T47D (cell line): Measurements from ENCODE around the gene AMPD3.

Experiments
- DNase-seq, 2 experiments: peaks; one replicate each; pipeline versions ENCODE4 v3.0.0 to v3.0.0-alpha.2; 2011 to 2012; ENCODE audit warnings: low read depth in 1 of 2, low spot score in 1 of 2
- JUND ChIP-seq: IDR thresholded peaks from 2 replicates; pipeline ENCODE4 v1.6.1; 2012; ENCODE audit warnings: low read depth
- in situ Hi-C: cut with HindIII; loops from 2 replicates; pipeline ENCODE4 v1.10.0; 2016; ENCODE audit warnings: low sequenced_read_pairs, low pct_unique_long_range_greater_than_20kb

The AMPD3 gene

DNA sequence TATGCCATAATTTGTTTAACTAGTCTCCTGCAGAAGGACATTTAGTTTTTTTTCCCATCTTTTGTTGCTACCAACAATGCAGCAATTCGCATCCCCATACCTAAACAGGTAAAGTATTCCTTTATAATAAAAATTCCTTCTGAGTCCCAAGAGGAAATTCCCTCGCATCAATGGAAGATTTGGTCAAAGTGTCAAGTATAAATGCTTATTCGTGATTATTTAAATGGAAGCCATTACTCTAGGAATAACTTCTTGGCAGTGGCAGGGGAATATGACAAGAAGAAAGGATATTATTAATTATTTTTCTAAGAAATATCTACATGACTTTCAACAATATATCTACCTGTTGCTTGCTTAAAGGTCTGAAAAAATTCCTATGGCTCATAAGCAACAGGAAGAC is 60.4 kb downstream of the AMPD3 start:
- DNase-seq = no peak
- TF ChIP-seq JUND = no peak
- in situ Hi-C loops = no loop called here

DNA sequence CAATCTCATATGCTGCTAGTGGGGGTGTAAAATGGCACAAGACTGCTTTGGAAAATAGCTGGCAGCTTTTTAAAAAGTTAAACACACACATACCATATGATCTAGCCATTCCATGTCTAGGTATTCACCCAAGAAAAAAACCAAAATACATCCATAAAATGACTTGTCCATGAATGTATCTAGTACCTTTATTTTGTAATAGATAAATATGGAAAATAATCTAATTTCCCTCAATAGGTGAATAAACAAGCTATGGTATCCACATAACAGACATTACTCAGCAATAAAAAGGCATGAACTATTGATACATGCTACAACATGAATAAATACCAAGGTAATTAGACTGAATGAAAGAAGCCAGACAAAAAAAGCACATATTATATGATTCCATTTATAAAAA is 63.1 kb downstream of the AMPD3 start:
- DNase-seq = no peak
- no peak for TF ChIP-seq JUND
- in situ Hi-C loops = no loop called here

DNA sequence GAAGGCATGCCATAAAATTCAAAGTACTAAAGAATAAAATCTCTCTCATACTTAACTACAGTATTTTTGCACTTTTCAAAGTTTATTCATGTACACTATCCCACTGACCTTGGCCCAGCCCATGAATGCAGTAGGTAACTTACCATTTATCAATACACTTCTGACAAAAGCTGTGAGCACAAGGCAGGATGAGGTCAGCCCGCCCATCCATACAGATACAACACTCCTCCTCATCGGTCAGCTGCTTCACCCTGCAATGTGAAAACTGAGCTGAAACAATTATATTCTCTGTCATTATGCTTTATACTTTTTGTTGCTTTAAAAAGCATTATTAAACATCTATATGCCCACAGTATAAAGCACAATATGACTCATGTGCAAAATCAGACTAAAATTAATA is 63.8 kb downstream of the AMPD3 start:
- in situ Hi-C loops = no loop called here
- DNase-seq = no peak
- TF ChIP-seq JUND = no peak

DNA sequence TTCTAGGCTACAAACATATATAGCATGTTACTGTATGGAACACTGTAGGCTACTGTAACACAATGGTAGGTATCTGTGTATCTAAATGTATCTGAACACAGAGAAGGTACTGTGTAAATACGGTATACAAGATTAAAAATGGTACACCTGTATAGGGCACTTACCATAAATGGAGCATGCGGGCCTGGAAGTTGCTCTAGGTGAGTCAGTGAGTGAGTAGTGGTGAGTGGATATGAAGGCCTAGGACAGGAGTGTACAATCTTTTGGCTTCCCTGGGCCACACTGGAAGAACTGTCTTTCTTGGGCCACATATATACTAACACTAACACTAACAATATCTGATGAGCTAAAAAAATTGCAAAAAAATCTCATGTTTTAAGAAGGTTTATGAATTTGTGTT is 64.6 kb downstream of the AMPD3 start:
- no peak for TF ChIP-seq JUND
- DNase-seq = no peak
- in situ Hi-C loops = no loop called here

DNA sequence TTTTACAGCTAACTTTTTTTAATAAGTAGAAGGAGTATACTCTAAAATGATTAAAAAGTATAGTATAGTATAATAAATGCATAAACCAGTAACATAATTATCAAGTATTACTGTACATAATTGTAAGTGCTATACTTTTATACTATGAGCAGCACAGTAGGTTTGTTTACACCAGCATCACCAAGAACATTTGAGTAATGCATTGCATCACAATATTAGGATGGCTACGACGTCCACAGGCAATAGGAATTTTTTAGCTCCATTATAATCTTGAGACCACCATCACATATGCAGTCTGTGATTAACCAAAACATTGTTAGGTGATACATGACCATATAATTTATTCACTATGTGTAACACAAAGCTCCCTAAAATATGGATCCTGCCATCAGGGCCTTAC is 65.5 kb downstream of the AMPD3 start:
- in situ Hi-C loops = no loop called here
- TF ChIP-seq JUND = no peak
- DNase-seq = no peak

DNA sequence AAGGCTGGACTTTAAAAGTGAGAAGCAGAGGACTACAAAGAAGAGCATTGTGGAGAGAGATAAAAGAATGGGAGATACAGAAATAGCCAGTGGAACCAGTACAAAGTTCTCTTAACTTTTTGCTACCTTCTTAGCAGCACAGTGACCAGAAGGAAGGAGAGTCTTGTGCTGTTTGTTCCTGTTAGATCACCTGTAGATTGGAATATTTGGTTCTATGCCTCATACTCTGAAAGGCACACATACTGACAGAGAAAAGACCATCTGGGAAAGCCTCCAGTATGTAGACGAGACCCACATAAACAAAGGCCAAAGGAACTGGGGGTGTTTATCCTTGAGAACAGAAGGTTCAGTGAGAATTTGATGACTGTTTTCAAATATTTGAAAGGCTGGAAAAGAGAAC is 67.2 kb downstream of the AMPD3 start:
- no peak for TF ChIP-seq JUND
- in situ Hi-C loops = no loop called here
- no peak for DNase-seq

DNA sequence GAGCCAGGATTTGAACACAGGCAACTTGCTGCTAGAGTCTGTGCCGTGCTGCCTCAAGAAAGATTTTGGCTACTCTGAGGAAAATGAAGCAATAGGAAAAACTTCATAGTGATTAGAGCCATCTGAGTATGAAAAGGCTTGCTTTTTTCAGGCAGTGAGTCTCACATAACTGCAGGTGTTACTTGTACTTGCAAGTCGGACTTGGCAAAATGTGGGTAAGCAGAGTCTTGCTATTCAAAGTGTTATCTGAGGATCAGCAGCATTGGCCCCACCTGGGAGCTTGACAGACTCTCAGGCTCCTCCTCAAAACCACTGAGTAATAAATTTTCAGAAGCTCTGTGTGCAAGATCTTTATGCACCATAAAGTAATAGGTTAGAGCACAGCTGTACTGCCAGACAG is 67.9 kb downstream of the AMPD3 start:
- TF ChIP-seq JUND = no peak
- in situ Hi-C loops = no loop called here
- DNase-seq = no peak

DNA sequence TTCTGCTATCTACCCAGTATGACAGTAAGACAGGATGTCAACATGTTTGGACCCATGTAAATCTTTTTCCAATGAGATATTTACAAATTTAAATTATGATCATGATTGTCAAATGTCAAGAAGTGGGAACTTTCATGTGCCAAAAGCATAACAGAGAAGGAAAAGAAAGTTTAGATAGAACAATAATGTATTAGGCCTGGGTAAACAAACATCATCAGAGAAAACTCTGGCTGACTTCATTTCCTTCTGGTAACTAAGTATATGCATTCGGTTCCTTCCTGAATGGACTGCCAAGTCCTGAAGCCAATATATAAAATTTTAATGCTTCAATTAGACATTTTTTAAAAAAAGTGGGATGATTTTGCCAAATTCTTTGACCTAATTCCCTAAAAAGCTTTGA is 69.4 kb downstream of the AMPD3 start:
- in situ Hi-C loops = no loop called here
- DNase-seq = no peak
- no peak for TF ChIP-seq JUND

DNA sequence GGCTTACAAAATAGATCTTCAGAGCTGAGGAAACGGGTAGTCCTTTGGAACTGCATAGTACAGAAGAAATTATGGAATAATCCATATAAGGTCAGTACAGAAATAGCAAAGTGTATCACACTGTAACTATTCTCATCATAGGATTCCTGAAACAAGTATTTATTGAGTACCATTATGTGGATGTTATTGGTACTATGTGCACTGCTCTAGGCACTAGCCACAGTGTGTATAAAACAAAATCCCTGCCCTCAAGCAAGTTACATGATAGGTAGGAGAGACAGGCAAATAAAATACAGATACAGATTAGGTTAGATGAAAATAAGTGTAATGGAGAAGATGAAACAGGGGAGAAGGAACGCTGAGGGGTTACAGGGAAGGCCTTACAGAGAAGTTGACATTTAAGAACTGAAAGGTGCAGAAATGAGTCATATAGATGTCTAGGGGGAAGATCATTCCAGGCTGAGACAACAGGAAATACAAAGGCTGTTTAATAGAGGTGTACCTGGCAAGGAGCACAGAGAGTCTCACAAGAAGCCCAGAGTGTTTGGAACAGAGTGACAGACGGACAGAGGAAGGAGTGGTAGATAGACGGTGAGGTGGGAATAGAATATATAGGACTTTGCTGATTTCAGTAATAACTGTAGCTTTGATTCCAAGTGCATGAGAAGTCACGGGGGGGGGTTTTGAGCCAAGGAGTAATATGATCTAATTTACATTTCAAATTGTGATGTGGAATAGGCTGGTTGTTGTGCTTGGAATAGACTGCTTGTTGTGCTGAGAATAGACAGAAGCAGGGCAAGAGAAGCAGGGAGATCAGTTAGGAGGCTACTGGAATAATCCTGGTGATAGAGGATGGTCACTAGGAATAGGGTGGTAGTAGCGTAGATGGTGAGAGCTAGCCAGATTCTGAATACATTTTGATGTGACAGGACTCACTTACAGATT is 72.2 kb downstream of the AMPD3 start:
- in situ Hi-C loops = no loop called here
- no peak for TF ChIP-seq JUND
- DNase-seq = no peak

DNA sequence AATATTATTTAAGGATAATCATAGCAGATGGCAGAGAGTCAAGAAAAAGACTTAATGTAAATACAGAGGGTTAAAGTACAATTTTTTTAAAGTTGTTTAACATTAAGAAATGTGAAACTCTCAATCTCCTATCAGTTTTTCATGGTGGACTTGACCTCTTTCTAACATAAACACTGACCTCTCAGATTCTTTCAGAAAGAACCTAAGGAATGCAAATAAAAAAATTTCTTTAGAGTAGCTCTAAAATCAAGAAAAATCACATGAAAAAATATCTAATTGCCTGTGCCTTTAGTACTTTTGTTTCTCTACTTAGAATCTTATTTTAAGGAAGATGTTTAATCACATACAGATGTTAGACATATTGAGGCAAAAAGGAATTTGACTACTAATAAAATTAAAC is 73.1 kb downstream of the AMPD3 start:
- TF ChIP-seq JUND = no peak
- in situ Hi-C loops = no loop called here
- DNase-seq = no peak

DNA sequence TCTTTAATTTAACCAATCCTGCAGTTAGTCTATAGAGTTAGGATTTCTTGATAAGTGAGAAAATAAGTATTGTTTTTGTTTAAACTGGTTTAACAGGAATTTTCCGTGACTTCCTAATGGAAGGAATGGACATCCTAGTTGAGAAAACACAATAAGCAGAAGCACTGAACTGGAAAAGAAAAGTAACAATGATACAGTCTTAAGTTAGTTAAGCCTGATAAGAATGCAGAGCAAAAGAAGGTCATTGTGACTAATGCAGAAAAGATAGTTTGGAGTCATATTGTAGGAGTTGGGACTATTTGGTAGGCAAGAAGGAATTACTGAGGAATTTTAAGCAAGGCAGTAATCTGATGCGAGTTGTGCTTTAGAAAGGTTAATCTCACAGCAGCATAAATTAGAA is 74.2 kb downstream of the AMPD3 start:
- in situ Hi-C loops = no loop called here
- TF ChIP-seq JUND = no peak
- no peak for DNase-seq

DNA sequence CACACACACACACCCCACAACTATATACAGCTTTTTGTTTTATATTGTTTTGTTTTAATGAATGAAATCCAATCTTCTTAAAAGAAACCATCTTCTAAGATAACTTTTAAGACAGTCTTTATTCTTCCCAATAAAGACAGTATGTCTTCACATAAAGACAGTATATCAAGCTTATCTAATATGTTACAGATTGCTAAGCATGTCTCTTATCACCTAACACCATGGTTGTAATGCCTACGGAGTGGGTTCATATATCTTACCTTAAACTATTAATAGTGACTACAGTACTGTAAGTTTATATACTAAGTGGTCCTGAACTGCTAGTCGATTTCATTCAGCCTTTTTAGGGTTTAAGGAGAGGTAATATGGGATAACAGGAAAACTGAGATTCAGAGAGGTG is 77.5 kb downstream of the AMPD3 start:
- TF ChIP-seq JUND = no peak
- no peak for DNase-seq
- in situ Hi-C loops = no loop called here

DNA sequence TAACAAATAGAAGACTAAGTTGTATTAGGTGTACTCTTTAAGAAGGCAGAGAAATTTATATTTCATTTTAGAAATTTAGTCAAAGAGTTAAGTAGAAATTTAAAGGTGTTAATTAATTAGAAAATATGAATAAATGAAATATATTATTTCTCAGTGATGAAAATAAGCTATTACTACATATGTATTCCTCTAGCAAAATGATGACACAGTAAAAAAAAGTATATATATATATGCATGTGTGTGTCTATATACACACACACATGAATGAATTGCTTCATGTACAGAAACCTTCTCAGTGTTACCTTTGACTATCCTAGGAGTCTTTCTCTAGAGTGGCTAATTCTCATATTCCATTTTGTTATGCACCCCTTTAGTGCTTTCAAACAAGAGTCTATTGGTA is 78.3 kb downstream of the AMPD3 start:
- no peak for TF ChIP-seq JUND
- DNase-seq = no peak
- in situ Hi-C loops = no loop called here

DNA sequence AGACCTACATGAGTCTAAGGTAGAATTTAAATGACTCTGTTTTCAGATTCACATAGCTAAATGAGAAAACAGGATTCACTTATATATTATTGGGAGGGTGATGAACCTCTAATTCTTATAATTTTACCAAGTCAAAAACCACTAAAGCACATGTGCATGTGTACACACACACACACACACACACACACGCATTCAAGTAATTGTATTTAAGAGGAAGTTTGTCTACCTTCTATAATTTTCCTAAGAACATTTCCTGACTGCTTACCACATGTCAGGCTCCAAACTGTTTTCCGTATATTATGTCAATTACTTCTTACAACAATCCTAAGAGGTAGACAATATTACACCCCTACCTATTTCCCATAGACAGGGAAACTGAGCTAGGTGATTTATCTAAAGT is 79.3 kb downstream of the AMPD3 start:
- DNase-seq = no peak
- in situ Hi-C loops = no loop called here
- TF ChIP-seq JUND = no peak
